ENCODE data around the gene FNBP1L. TPM values are rescaled to one million over a fixed set of nuclear protein-coding genes. Genes with fewer than 3 reads are reported as not detected.

Gene FNBP1L
- total RNA-seq, 1 donor from 2014 or later: 47.3 TPM

DNA sequence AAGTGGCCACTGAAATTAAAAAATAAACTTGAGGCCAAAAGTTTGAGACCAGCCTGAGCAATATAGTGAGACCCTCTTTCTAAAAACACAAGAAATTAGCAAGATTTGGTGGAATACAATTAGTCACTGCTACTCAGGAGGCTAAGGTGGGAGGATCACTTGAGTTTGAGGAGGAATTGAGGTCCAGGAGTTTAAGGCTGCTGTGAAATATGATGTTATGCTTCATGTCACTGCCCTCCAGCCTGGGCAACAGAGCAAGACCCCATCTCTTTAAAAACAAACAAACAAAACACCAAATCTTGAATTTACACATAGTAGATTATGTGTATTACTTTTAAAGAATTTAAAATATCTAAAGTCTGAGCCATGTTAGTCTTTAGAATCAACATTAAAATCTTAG is 6.3 kb upstream of the FNBP1L start:
- Mint-ChIP-seq H3K4me3 (ENCODE audit: unreplicated experiment) (no peak overlapping the region), H3K9me3 (ENCODE audit: low read depth) (no peaks in the 10 kb centered on the region), H3K27ac (ENCODE audit: unreplicated experiment) (no peak overlapping the region), H3K27me3 (ENCODE audit: low read depth) (no peaks in the 10 kb centered on the region), H3K4me1 (ENCODE audit: low read depth) (peaks cover 4% of the 10 kb centered on the region), H3K36me3 (ENCODE audit: low read depth) (no peaks in the 10 kb centered on the region)
- no peak for DNase-seq (ENCODE audit: low spot score)
- TF ChIP-seq, protein P1, sequence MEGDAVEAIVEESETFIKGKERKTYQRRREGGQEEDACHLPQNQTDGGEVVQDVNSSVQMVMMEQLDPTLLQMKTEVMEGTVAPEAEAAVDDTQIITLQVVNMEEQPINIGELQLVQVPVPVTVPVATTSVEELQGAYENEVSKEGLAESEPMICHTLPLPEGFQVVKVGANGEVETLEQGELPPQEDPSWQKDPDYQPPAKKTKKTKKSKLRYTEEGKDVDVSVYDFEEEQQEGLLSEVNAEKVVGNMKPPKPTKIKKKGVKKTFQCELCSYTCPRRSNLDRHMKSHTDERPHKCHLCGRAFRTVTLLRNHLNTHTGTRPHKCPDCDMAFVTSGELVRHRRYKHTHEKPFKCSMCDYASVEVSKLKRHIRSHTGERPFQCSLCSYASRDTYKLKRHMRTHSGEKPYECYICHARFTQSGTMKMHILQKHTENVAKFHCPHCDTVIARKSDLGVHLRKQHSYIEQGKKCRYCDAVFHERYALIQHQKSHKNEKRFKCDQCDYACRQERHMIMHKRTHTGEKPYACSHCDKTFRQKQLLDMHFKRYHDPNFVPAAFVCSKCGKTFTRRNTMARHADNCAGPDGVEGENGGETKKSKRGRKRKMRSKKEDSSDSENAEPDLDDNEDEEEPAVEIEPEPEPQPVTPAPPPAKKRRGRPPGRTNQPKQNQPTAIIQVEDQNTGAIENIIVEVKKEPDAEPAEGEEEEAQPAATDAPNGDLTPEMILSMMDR (IDR thresholded peaks at IDR 0.05): no peak

DNA sequence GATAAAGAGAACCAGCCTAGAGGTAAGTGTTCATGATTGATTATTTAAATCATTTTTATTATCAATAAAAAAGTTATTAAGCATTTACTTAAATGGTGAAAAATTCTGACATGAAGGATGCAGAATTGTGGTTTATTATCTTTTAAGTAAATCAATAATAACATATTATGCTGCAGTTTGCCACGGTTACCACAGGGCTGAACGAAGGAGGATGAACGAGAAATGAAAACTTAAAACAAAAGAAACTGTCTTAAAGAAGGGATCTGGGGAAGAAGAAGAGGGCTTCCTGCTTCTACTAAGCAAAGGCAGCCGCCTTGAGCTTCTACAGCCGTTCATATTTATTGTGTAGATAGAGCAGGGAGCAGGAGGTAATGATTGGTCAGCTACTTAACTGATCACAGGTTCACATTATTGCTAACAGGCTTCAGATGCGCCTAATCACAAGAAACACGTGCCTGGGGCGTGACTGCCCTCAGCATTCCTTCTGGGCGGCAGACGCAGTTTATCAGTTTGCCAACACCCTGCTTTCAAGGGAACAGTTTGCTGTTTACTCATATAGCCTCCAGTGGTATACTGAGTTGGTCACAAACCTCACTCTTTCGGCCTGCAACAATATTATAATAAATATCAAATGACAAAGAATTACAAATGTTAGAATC is 5.8 kb upstream of the FNBP1L start:
- Mint-ChIP-seq H3K27me3 (ENCODE audit: low read depth) (no peaks in the 10 kb centered on the region), H3K36me3 (ENCODE audit: low read depth) (no peaks in the 10 kb centered on the region), H3K4me3 (ENCODE audit: unreplicated experiment) (no peak overlapping the region), H3K27ac (ENCODE audit: unreplicated experiment) (no peak overlapping the region), H3K4me1 (ENCODE audit: low read depth) (peaks cover 7% of the 10 kb centered on the region), H3K9me3 (ENCODE audit: low read depth) (no peaks in the 10 kb centered on the region)
- TF ChIP-seq, protein P1 (IDR thresholded peaks at IDR 0.05): no peak
- DNase-seq (ENCODE audit: low spot score): no peak

DNA sequence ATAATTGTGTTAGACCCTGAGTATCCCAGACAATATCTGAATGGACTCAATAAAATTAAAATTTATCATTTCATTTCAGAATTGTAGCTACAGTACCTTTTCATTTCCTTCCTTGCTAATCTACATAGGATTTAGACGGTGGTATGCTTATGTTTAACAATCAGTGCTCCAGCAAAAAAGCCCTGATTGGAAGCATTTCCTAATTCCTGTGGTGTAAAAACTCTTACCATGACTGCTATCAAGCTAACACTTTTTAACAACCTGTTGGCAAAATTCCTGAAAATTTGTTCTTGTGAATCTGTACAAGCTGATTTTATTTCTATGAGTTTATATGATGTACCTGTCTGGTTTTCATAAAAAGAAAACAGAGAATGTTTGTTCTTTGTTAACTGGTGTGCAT is 5.2 kb upstream of the FNBP1L start:
- TF ChIP-seq, protein P1 (IDR thresholded peaks at IDR 0.05): no peak
- H3K27me3 Mint-ChIP-seq (ENCODE audit: low read depth): no peaks in the 10 kb centered on the region
- H3K9me3 Mint-ChIP-seq (ENCODE audit: low read depth): no peaks in the 10 kb centered on the region
- H3K4me3 Mint-ChIP-seq (ENCODE audit: unreplicated experiment): no peak overlapping the region
- peaks cover 12% of the 10 kb centered on the region for H3K4me1 Mint-ChIP-seq (ENCODE audit: low read depth)
- no peaks in the 10 kb centered on the region for H3K36me3 Mint-ChIP-seq (ENCODE audit: low read depth)
- no peak overlapping the region for H3K27ac Mint-ChIP-seq (ENCODE audit: unreplicated experiment)
- DNase-seq (ENCODE audit: low spot score): no peak

DNA sequence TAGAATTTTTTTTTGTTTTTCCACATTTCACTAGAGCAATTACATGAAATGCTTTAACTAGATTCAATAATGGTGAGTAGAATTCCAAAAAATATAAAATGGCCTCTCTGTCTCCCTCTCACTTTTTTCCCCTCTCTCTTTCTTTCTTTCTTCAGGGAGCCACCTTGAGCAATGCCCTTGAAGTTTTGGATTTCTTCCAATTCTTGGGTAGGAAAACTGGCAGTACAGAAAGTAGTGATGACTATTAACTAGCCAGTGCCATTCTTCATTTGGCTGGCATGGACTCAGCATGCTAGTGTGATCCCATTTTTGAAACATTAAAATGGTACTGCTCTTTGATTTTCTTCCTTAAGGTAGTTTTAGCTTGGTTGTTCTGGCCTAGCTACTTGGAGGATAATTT is 4.5 kb upstream of the FNBP1L start:
- TF ChIP-seq, protein P1 (IDR thresholded peaks at IDR 0.05): no peak
- no peak for DNase-seq (ENCODE audit: low spot score)
- H3K27ac Mint-ChIP-seq (ENCODE audit: unreplicated experiment): no peak overlapping the region
- no peak overlapping the region for H3K4me3 Mint-ChIP-seq (ENCODE audit: unreplicated experiment)
- no peaks in the 10 kb centered on the region for H3K27me3 Mint-ChIP-seq (ENCODE audit: low read depth)
- no peaks in the 10 kb centered on the region for H3K36me3 Mint-ChIP-seq (ENCODE audit: low read depth)
- H3K9me3 Mint-ChIP-seq (ENCODE audit: low read depth): no peaks in the 10 kb centered on the region
- peaks cover 8% of the 10 kb centered on the region for H3K4me1 Mint-ChIP-seq (ENCODE audit: low read depth)

DNA sequence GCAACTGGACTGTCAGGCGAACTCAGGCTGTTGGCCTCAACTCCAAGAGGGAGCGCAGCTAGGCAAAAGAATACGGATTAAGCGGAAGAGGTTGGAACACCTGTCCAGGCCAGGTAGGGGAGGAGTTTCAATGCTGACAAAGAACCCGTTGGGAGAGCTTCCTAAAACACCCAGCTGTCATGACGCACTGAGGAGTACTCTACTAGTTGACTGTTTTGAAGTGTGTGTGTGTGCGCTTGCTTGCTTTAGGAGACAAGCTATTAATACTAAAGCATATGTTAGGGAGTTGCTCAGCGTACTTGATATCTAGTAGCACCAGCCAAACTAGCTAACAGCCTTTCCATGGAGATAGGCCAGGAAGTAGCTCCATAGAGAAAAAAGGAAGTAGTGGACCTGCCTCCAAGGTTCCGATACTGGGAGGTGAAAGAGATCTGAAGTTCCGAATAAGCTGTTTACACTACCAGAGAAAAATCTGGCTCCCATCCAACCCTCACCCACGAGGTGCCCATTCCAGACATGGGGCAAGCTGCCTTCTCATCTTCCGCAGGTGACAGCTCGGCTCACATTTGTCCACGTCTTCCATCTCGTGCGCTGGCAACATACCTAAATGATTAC is 974 bp upstream of the FNBP1L start:
- Mint-ChIP-seq H3K27ac (ENCODE audit: unreplicated experiment) (no peak overlapping the region), H3K4me3 (ENCODE audit: unreplicated experiment) (peak overlapping the region; percentile 94), H3K4me1 (ENCODE audit: low read depth) (peaks cover 25% of the 10 kb centered on the region), H3K27me3 (ENCODE audit: low read depth) (no peaks in the 10 kb centered on the region), H3K9me3 (ENCODE audit: low read depth) (no peaks in the 10 kb centered on the region), H3K36me3 (ENCODE audit: low read depth) (no peaks in the 10 kb centered on the region)
- DNase-seq (ENCODE audit: low spot score): no peak
- TF ChIP-seq, protein P1 (IDR thresholded peaks at IDR 0.05): no peak
